Skin of body (tissue), 2 donors: ENCODE measurements around the gene NLK. TPM values are rescaled to one million over a fixed set of nuclear protein-coding genes. Genes with fewer than 3 reads are reported as not detected.
"Not testable (repeated sequence)": the region's sequence is repeated elsewhere in the genome, so short reads cannot be mapped to it uniquely, and the experiment has no call there.

Source experiments
- DNase-seq: peaks from one replicate; lab custom pipeline; 2025; lab: John Stamatoyannopoulos, UW
- total RNA-seq: library from RNA; depleted of rRNA; stranded (reverse); fragments of >200 nt; gene quantifications from one replicate; pipeline ENCODE4 v1.2.3, GENCODE V29; 2014

Gene NLK
- total RNA-seq, 1 donor from 2014 or later = 13.5 TPM

DNA sequence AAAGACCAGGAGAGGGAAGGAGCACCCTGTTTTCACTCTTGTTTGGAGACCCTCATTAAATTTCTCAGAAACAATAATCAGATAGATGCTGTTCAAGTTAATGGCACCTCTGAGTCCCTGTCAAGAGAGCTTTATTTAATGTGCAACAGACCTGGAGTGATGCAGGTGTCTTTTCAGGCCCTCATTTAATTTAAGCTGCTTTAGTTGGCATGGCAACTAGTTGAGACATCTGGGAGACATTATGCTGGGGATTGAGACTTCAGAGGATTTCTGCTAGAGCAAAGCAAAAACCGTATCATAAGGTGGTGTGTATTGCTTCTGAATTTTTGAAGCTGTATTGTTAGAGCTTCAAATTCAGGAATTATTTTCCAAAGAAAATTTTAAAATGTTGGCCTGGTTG, 108.5 kb downstream of the NLK start:
- DNase-seq = no peak

- no peak for DNase-seq
Measured at GRCh38 chr17:28154214-28154613, 111.7 kb downstream of the NLK start.

DNA sequence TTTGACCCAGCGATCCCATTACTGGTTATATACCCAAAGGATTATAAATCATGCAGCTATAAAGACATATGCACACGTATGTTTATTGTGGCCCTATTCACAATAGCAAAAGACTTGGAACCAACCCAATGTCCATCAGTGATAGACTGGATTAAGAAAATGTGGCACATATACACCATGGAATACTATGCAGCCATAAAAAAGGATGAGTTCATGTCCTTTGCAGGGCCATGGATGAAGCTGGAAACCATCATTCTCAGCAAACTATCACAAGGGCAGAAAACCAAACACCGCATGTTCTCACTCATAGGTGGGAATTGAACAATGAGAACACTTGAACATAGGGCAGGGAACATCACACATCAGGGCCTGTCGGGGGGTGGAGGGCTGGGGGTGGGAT, 112.9 kb downstream of the NLK start:
- DNase-seq = not testable (repeated sequence)

- DNase-seq = no peak
Measured at GRCh38 chr17:28159004-28159403, 116.5 kb downstream of the NLK start.

- DNase-seq = no peak
Measured at GRCh38 chr17:28159924-28160323, 117.4 kb downstream of the NLK start.

- no peak for DNase-seq
Measured at GRCh38 chr17:28160610-28161009, 118.1 kb downstream of the NLK start.

DNA sequence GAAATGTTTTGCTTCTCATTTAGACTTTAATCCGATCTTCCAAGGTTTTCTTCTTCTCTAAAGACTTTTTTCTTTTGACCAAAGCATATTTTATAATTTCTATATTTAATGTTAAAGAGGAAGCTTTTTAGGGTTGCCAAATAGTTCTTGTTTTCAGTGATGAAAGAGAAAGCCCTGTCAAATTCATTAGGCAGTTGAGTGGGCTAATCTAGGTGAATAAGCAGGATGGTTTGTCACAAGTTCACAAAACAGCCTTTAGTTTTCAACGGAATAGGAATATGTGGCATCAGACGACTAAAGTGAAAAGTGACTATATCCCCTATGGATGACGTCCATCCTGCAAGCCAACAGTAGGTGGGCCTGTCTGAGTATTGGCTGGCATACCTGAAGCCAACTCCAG, 118.8 kb downstream of the NLK start:
- DNase-seq = no peak

DNA sequence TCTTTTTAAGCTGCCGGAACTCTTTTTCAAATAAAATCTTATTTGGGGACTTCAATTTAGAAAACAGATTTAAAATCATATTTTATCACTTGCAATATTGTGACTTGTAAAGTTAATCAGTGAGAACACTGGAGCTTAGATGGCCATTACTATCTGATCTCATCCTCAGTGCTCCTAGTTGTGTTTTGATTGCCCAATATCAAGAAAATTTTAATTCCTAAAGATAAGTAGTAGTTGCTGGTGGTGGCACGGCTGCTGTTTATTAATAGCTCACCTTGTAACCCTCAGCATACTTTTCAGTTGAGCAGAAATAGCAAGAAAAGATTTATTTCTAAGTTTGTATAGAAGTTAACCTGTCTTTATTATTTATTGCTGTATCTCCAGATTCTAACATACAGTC, 124.0 kb downstream of the NLK start:
- DNase-seq = no peak

DNA sequence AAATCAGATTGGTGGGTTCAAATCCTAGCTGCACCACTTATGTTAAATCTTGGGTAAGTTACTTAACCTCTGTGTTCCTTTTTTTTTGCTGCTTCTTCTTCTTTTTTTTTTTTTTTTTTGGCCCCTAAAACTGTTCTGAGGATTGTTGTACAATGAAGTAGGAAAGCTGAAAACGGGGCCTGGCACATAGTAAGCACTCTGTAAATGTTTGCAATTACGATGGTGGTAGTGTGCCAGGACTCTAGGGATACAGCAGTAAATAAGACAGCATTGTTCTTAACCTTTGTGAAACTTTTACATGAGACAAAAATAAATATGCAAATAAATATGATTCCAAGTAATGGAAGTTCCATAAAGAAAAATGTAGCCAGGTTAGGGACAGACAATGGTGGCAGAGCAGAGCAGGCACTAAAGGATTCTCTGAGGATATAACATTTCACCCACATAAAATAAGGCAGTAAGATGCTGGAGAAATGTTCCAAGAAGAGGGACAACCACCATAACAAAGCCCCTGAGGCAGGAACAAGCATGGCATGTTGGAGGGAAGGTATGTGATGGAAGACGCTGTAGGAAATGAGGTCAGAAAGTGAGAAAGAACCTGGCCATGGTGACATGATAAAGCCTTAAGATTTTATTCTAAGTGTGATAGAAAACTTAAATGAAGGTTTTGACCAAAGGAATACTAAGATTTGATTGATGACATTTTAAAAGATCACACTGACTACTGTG, 127.3 kb downstream of the NLK start:
- DNase-seq = no peak

DNA sequence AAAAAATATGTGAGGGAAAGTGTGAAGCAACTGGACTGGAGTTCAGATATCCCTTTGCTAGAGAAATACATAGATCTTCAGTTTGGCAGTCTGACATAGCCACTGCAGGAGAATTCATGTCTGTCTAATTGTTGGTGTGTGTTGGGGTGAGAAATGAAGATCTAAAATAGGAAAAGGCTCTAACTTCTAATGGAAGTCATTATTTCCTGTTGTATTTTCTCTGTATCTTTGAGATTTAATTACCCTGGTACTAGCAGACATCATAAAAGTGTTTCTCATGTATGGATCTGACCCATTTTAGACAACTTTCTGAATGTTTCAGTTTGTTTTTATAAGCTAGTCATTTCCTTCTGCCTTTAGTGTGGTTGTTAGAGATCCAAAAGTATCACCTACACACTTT, 128.3 kb downstream of the NLK start:
- no peak for DNase-seq

DNA sequence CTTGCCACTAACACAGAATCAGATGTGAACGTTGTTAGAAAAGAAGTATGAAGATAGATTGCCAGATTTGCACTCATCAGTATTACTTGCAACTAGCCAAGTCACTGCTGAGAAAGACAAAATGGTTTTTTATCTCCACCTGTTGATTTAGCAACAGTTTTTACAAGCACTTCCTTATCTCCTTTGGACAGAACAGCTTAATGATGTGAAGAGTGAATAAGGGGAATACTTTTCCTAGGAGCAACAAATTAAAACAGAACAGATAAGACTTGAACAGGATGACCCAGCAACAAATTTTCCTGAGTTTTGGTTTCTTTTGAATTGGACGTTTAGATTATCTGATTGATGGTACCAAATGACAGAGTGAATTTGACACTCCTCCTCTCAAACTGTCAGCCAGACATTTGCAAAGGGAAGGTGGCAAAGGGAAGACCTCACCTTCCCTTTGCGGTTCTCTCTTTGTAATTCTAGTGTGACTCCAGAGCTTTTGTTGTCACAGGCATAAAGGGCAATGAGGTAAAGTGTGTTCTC, 130.6 kb downstream of the NLK start:
- DNase-seq = no peak

- DNase-seq = no peak
Measured at GRCh38 chr17:28173801-28174200, 131.3 kb downstream of the NLK start.

DNA sequence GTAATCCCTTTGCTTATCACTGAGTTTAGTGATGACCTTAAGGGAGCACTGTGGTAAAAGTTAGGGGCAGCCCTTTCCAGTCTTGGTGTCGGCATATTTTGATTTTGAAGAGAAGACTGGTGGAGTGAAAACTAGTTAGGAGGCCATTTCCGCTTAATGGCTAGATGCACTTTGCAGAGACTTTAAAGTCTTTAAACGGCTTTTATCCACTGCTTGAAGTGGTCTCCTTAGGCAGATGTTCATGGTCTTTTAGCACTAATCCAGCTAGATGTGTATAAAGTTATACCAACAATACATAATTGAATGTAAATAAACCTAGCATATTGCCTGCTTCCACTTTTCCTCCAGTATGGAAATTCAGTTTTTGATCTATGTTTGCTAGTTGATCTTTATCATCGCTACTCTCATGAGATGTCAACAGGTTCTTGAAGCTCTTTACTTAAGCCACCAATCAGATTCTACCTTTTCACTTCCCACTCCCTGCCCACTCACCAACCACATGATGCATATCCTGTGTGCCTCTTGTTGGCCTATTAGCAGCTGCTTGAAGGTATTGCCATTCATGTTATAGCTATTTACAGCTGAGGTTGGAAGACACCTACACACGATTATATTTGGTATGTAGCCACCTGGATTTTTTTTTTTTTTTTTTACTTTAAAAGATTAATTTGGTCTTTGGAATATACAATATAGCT, 132.0 kb downstream of the NLK start:
- DNase-seq = no peak

DNA sequence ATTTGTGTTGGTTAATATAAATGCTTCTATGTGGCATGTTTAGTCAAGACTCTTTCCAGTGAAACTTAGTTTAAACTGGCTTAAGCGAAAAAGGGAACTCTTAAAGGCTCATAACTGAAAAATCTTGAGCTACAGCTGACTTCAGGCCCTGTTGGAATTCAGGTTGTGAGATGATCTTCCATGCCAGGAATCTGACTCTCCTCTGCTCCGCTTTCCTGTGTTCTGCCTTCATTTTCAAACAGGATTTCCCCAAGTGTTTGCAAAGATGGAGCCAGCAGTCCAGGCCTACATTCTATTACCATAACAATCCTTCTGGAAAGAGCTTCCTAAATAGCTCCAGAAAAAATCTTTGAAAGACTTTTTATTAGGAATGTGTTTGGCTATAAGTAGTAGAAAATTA, 134.9 kb downstream of the NLK start:
- DNase-seq = no peak

DNA sequence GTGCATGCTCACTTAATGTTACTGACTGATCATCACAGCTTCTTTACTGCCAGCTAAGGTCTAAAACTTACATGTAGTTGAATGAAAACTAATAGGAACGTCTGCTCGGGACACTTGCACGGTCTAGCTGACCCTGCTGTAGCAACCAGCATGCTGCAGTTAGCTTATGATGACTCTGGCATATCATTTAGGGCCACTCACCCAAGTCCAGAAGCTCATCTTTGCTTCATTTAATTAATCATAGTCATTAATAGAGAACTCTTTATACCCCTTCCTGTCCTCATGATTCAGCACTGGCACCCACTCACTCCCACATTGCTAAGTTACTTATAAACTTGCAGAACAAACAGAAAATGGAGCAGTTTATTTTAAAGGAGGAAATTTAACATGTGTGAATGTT, 136.3 kb downstream of the NLK start:
- no peak for DNase-seq

DNA sequence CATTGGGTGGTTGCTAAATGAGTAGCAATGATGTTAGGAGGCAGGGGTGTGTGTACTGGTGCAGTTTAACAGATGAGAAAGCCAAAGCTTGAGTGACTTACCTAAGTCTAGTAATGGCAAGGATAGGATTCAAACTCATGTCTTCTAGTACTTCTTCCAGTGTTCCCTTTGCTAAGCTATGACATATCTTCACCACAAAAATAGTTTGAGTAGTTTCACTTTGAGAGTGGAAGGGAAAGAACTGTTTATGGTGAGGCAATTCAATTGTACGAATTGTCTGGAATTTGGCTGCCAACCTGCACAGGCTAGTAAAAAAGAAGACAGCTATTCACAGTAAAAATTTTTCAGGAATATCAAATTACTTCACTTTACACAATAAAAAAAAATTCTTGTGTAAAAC, 138.0 kb downstream of the NLK start:
- DNase-seq = no peak

GRCh38 chr17:28181568-28181967, 139.1 kb downstream of the NLK start:
- DNase-seq = no peak

GRCh38 chr17:28182559-28182958, 140.1 kb downstream of the NLK start:
- no peak for DNase-seq

- DNase-seq = no peak
Measured at GRCh38 chr17:28185658-28186057, 143.2 kb downstream of the NLK start.

DNA sequence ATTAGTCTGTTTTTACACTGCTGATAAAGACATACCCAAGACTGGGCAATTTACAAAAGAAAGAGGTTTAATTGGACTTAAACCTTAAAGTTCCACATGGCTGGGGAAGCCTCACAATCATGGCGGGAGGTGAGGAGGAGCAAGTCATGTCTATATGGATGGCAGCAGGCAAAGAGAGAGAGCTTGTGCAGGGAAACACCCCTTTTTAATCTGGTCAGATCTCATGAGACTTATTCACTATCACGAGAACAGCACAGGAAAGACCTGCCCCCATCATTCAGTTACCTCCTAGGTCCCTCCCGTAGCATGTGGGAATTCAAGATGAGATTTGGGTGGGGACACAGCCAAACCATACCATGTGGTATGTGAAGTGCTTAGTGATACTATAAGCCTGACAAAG, 144.0 kb downstream of the NLK start:
- not testable (repeated sequence) for DNase-seq

DNA sequence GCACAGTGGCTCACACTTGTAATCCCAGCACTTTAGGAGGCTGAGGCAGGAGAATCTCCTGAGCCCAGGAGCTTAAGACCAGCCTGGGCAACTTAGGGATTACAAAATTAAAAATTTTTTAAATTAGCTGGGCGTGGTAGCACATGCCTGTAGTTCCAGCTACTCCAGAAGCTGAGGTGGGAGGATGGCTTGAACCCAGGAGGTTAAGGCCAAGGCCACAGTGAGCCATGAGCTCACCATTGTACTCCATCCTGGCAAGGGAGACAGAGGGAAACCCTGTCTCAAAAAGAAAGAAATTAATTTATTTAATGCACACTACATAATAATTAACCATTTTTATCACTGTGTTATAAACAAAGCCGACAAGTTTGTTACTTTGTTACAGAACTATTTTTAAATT, 145.5 kb downstream of the NLK start:
- DNase-seq = no peak

GRCh38 chr17:28188841-28189263, 146.4 kb downstream of the NLK start:
- peak; percentile 3 for DNase-seq

GRCh38 chr17:28189667-28190066, 147.2 kb downstream of the NLK start:
- no peak for DNase-seq
